ENCODE results near the gene GRIN1.

GRCh38 chr9:137128158-137128861 is 10.6 kb upstream of the GRIN1 start:
- TF ChIP-seq CTCF (IDR thresholded peaks at IDR 0.05) (no peak), POLR2A (IDR thresholded peaks at IDR 0.05) (no peak), EP300 (IDR thresholded peaks at IDR 0.05) (no peak)
